Erythroblast (primary cell): ENCODE results near the gene BSDC1.
"Not testable (repeated sequence)": the region's sequence is repeated elsewhere in the genome, so short reads cannot be mapped to it uniquely, and the experiment has no call there.

ENCODE experiments used
- DNase-seq, 2 experiments: peaks; one replicate each; lab custom pipeline; 2025; lab: John Stamatoyannopoulos, UW
- GATA1 ChIP-seq: IDR thresholded peaks from 2 replicates; pipeline ENCODE4 v1.6.1; 2011; ENCODE audit warnings: low read depth, mild to moderate bottlenecking, control low read depth, low read length, moderate library complexity
- POLR2A ChIP-seq: IDR thresholded peaks from 2 replicates; pipeline ENCODE4 v1.6.1; 2011; ENCODE audit warnings: mild to moderate bottlenecking, low read length

The BSDC1 gene

DNA sequence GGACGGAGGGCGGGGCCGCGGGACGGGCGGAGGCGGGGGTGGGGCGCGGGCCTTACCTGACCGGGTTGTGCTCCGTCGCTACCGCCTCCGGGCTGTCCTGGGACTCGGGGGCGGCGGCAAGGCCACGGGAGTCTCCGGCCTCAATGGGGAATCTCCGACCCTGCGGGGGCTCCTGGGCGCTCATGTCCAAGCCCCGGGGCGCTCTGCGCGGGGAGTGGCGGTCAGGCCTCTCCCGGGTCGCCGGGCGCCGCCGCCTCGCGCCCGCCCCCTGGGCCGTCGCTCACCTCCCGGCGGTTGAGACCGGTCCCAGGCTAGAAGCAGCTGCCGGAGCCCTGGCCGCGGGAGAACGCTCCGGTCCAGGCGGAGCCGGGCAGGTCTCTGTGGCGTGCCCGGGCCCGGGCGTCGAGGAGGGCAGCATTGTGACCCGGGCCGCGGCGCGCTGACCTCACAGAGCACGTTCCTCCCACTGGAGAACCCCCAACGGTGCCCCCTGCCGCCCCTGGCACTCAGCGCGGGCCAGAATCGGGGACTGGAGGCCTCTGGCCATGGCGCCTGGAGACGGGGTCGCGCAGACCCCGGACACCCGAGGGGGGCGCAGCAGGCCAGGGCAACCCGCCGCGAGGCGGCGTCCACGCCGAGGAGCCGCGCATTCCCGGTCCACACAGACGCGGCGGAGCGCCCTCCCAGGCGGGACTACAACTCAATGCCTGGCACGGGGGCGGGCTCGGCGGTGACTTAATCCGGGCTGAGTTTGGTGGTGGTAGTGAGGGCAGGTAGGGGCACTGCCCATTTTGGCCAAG, 32.4 kb downstream of the BSDC1 start:
- TF ChIP-seq GATA1 (no peak), POLR2A (no peak)
- DNase-seq = peak; percentile 46 to 62

DNA sequence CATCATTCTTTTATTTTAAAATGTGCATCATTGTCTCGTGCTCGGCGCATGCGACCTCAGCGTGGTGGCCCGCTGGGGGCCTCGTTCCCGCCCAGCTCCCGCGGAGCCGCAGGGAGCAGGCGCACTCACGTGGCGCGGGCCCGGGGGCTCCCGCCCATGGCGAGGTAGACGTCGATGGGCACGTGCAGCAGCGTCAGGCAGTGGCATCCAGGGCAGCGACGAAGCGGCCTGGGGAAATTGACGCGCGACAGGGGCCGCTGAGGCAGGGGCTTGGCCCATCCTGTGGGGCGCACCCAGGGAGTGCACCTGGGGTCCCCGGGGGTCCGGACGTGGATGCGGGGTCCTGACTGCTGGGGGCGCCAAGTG, 33.0 kb downstream of the BSDC1 start:
- TF ChIP-seq POLR2A = no peak
- no peak for TF ChIP-seq GATA1
- no peak for DNase-seq

DNA sequence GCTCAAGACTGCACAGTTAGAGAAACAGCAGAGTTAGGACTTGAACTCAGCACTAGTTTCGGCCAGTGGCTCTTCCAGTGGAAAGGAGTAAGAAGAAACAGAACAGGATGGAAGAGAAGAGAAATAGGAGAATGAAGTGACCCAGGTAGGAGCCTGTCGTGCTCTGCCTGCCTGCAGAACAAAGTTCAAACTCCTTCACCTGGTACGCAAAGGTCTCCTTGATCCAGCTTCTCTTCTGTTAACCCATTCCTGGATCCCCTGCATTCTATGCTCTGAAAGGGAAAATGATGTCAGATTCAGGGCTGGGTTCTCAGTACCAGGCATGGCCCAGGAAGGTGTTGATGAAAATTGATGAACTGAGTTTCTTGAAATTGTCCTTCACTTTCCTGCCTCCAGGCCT, 35.8 kb downstream of the BSDC1 start:
- TF ChIP-seq POLR2A (no peak), GATA1 (no peak)

DNA sequence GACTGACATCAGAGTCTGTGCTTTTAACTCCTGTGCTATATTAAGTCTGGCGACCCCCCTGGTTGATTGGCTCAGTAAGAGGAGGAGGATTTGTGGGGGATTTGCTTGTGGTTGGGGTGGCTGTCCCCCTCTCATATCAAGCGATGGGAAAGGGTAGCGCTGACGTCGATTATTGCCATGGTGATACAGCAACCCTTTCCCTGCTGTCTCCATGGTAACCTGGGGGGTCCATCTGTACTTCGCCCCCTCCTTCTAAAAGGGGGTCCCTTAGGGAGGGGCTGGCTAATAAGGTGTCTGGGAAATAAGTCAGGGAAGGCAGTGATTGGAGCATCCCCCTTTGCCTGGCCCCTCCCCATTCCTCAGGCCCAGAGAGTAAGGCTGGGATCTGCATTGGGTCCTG, 36.6 kb downstream of the BSDC1 start:
- TF ChIP-seq POLR2A (no peak), GATA1 (no peak)

More for the DNA sequence above, 35.8 kb downstream of the BSDC1 start:
- no peak for DNase-seq

DNA sequence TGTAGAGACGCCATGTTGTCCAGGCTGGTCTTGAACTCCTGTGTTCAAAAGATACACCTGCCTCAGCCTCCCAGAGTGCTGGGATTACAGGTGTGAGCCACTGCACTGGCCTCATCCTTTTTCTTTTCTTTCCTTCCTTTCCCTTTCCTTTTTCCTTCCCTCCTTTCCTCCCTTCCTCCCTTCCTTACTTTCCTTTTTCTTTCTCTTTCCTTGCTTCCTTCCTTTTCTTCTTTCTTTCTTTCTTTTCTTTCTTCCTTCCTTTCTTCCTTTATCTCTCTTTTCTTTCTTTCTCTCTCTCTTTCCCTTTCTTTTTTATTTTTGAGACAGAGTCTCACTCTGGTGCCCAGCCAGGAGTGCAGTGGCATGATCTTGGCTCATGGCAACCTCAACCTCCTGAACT, 37.8 kb downstream of the BSDC1 start:
- no peak for TF ChIP-seq GATA1
- TF ChIP-seq POLR2A = no peak
- DNase-seq = no peak

More for the DNA sequence above, 36.6 kb downstream of the BSDC1 start:
- peak in 1 of 2 experiments; percentile 25 for DNase-seq

DNA sequence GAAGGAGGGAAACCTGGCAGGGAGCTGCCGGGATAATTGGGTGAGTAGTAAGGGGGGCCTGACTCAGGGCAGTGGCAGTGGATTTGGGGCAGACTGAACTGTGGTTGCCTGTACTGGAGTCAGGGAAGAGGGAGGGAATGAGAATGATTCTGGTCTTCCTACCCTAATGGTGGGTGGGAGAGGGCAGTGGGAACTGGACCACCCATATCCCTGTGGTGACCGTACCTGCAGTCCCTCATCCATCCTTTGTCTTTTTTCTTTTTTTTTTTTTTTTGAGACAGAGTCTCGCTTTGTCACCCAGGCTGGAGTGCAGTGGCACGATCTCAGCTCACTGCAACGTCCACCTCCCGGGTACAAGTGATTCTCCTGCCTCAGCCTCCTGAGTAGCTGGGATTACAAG, 38.5 kb downstream of the BSDC1 start:
- DNase-seq = not testable (repeated sequence)

DNA sequence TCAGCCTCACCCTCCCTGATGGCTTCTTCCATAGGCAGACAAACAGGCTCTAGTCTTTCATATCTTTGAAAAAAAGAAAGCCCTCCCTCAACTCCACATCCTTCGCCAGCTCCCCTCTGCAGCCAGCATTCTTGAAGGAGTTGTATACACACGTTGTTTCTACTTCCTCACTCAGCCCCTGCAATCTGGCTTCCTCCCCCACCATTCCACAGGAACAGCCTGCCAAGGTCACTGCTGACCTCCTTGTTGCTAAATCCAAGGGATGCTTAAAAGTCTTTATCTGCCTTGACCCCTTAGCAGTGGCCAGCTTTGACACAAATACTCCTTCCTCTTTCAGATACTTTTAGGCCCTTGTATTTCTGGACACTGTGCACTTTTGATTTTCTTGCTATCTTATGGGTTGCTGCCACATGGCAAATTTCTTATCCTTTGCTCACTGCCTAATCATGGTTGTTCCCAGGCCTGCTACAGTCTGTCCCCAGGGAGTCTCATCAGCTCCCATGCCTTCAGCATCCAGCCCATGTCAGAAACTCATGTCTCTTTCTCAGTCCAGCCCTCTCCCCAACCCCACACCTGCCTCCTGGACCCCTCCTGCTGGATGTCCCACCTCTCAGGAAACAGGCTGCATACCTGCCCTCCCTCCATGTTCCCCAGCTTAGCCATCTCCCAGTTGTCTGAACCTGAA, 40.2 kb downstream of the BSDC1 start:
- DNase-seq = peak in 1 of 2 experiments; percentile 17
- TF ChIP-seq POLR2A (no peak), GATA1 (no peak)

DNA sequence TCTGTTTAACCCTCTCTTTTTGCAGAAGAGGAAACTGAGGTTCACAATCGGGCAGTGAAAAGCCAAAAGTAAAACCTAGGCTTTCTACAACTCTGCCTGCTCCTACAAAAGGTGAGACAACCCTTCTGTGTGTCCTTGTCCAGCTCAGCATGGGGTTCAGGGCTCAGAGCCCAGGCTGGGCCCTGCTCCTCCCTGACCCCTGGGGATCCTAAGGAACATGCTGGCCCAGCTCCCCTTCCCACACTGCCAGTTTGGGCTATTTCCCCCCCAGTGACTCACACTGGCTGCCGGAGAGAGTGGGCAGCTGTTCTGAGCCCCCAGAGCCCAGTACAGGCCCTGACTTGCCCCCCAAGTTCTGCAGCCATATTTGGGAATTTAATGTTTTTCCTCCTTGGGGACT, 40.8 kb downstream of the BSDC1 start:
- TF ChIP-seq POLR2A (no peak), GATA1 (no peak)
- DNase-seq = no peak

DNA sequence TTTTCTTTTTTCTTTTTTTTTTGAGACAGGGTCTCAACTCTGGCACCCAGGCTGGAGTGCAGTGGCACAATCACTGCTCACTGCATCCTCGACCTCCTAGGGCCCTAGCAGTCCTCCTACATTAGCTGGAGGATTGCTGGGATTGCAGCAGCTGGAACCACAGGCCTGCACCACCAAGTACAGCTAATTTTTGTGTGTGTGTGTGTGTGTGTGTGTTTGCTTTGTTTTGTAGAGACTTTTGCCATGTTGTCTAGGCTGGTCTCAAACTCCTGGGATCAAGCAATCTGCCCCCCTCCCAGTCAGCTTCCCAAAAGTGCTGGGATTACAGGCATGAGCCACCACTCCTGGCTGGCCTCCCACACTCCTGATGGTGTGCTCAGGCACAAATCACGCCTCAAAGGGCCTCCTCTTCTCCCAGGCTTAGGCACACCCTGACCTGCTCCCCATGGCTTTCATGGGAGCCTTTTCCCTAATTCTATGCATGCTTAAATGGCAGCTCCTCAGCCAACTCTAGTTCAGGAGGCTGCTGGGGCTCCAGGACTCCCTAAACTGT, 41.3 kb downstream of the BSDC1 start:
- DNase-seq = no peak

DNA sequence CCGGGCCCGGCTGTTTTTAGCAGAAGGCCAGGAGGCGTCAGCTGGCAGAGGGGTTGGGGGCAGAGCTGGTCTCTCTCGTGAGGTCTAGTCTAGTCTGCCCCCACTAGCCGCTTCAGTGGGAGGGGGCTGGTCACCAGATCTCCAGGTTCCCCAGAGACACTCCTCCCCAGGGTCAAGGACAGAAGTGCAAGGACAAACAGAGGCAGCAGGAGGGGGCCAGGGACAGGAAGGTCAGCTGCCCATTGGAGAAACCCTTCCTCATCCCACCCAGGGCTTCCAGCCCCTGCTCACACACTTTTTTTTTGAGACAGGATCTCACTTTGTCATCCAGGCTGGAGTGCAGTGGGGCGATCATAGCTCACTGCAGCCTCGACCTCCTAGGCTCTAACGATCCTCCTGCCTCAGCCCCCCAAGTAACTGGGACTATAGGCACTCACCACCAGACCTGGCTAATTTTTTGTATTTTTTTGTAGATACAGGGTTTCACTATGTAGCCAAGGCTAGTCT, 41.9 kb downstream of the BSDC1 start:
- TF ChIP-seq GATA1 (no peak), POLR2A (no peak)
- no peak for DNase-seq

More for the DNA sequence above, 41.3 kb downstream of the BSDC1 start:
- TF ChIP-seq GATA1 (no peak), POLR2A (no peak)

DNA sequence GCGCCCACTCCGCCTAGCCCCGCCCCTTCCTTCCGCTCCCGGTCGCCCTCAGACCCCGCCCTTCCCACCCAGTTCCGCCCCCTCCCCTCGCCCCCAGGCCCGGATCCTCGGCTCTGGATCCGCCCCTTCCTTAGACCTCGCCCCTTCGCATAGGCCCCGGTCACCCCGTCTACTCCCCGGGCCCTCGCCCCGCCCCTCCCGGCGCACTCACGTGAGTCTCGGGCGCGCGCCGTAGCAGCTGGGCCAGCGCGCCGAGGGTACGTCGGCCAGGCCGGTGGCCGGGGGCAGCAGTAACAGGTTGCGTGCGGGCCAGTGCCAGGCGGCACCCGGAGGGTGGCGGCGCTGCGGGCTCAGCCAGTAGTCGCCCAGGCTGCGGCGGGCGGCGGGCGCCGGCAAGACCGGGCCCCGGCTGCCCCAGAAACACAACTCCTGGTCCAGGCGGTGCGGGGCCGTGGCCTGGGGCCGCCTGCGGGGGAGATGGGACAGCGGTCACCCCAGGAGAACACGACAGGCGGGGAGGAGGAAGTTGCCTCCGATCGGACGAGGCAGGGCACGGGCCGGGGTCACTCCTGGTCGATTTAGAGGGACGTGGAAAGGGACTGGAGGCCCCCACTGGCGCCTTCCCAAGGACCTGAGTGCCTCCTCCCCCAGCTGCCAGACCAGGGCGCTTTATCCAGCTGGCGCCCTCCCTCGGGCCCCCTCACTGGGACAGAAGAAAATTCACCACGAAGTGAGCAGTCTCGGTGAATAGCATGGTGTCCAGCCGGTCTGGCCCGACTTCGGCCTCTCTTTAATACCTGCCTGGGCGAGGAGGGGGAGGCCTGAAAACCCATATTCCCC, 42.6 kb downstream of the BSDC1 start:
- TF ChIP-seq GATA1 (no peak), POLR2A (peak; percentile 62)
- peak; percentile 92 for DNase-seq

DNA sequence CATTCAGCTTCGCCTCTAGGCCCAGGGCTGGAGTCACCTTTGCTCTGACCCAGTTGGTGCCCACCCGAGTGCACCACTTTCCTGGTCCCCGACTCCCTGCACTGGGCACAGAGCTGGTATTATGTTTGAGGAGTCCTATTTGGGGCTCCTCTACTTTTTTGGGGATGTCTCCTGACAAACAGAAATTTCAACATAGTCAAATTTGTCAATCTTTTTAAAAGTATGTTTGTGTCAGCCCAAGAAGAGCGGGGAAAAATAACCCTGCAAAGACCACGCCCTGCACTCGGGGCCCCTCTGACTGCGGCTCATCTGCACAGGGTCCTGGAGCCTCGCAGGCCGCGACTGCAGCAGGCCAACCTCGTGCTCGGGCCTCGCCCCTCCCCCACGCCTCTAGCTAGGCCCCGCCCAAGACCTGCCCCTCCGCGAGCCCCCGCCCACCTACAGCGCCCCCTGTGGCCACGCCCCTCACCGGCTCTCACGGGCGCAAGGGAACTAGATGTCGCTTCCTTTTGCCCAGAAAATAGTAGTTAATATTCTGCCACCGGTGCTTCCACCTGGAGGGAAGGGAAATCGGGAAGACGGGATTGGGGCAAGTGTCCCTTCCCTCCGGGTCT, 43.3 kb downstream of the BSDC1 start:
- peak; percentile 86 to 90 for DNase-seq
- TF ChIP-seq POLR2A (no peak), GATA1 (no peak)

DNA sequence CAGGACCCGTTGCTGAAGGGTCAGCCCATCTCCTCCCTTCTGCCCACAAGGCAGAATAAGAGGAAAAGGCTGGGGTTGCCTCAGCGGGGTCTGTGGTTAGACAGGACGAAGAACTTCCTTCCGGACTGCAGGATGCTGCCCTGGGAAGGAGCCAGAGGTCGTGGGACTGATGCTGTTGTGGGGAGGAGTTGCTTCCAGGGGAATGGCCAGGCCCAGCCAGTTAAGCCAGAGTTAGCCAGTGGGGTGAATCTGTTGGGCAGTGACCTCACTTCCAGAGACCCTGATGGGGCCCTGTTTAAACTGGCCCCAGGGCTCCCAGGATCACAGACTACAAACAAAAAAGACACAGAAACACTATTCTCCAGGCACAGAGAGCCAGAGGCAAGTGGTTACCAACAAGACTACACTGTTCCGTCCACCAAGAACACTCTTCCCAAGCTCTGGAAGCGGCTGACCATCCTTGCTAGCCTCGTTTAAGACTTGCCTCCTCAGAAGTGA, 45.0 kb downstream of the BSDC1 start:
- DNase-seq = no peak
- TF ChIP-seq POLR2A = no peak
- TF ChIP-seq GATA1 = no peak
